Activated gamma-delta T cell treated with Interleukin-2 at 50 U/mL for 16 hours (primary cell): ENCODE results near the gene KHDRBS1.
"Not testable (repeated sequence)": the region's sequence is repeated elsewhere in the genome, so short reads cannot be mapped to it uniquely, and the experiment has no call there.

ENCODE experiments used
- DNase-seq: peaks from one replicate; pipeline ENCODE4 v3.0.0-alpha.2; 2020

KHDRBS1 gene

GRCh38 chr1:32014199-32014947, 705 bp downstream of the KHDRBS1 start:
- peak; percentile 17 for DNase-seq

- no peak for DNase-seq
These were observed 1.2 kb downstream of the KHDRBS1 start for GRCh38 chr1:32014948-32015273.

- no peak for DNase-seq
These were observed 6.7 kb downstream of the KHDRBS1 start for GRCh38 chr1:32020339-32020738.

GRCh38 chr1:32021574-32022018, 7.9 kb downstream of the KHDRBS1 start:
- DNase-seq = not testable (repeated sequence)

- DNase-seq = no peak
These were observed 9.7 kb downstream of the KHDRBS1 start for GRCh38 chr1:32023351-32023750.

DNA sequence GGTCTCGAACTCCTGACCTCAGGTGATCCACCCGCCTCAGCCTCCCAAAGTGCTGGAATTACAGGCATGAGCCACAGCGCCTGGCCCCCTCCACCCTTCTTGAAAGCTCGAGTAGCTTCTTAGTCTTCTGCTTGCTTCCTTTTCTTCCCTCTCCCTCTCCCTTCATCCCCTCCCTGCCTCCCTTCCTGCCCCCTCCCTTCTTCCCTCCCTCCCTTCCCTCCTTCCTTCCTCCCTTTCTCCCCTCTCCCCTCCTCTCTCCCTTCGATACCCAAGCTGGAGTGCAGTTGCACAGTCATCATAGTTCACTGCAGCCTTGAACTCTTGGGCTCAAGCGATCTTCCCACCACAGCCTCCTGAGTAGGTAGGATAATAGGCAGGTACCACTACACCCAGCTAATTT, 11.8 kb downstream of the KHDRBS1 start:
- DNase-seq = no peak

DNA sequence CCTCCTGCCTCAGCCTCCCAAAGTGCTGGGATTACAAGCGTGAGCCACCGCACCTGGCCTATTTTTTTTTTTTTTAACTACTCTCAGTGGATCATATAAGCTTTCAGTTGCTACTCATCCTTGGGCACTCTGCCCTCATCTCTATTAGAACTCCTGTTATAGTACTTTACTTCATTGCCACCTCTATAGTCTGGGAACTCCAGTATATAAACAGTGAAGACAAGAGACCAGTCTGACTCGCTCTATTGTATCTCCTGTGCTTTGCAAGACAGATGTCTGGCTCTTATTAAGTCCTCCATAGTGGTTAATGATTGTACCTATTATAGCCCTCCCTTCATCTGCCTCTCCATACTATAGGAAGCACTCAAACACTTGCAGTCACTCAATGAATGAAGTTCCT, 15.1 kb downstream of the KHDRBS1 start:
- DNase-seq = no peak

GRCh38 chr1:32031578-32032274, 18.1 kb downstream of the KHDRBS1 start:
- DNase-seq = no peak

DNA sequence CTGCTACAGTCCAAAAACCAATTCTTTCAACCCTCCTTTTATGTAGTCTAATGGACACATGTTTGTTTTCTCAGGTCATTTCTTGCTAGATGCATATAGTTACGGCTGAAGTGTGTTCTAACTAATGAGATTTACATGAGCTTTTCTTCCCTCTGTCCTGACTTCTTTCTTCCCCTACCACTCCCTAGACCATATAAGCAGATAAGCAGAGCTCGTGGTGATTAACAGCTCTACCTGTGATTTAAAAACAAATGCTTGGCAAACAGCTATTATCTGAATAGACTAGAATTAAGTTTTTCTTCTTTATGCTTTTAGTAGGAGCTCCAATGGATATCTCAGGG, 18.6 kb downstream of the KHDRBS1 start:
- no peak for DNase-seq

DNA sequence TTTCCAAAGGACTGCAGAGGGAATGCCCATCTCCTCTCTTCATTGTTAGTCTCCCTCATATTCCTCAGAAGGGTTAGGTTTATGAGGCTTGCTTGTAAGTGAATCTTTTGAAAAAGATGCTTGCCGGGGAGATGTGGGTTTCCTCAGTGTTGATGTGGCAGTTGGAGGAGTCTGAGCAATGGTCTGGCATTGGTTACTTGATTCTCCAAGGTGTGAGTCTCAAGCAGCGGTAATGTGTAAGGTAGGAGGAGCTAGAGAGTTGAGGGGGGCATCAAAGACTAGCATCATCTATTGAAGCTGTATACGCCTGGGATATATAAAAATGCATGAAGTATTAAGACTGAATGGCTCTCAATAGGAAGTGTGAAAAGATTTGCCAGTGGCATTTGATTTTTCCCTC, 21.5 kb downstream of the KHDRBS1 start:
- DNase-seq = no peak

DNA sequence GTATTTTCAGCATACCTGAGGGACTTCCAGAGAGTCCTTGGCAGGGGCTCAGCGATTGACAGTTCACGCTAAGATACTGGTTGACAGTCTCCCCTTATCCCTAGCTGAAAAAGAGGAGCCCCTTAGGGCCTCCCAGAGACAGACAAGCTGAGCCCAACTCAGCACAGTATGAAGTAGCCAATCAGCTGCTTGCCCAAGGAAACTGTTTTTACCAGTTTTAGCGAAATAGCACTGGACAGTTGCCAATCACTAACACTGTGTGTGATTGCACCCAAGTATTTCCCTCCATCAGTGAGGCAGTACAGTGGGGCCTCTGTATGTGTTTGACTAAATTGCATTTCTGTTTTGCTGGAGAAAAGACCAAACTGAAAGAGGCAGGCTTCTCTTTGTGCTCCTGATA, 27.0 kb downstream of the KHDRBS1 start:
- DNase-seq = no peak

GRCh38 chr1:32042330-32042729, 28.7 kb downstream of the KHDRBS1 start:
- DNase-seq = no peak

DNA sequence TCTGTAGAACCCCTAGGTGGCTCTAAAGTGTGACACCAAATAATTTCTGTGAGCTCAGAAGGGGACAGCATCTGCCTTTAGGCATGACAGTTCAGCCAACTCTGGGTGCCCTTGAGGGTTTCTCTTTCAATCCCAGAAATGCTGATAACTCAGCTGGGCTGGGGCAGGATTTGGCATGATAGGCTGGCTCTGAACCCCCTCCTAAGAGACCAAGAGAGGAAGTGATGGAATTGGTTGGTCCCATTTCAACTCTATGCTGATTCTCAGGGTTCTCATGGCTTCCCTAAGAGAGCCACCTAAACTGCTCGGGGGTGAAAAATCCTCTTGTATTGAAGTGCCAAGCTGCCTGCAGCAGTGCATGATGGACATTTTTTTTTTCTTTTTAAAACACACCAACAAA, 30.6 kb downstream of the KHDRBS1 start:
- DNase-seq = no peak

GRCh38 chr1:32045772-32046171, 32.1 kb downstream of the KHDRBS1 start:
- no peak for DNase-seq

DNA sequence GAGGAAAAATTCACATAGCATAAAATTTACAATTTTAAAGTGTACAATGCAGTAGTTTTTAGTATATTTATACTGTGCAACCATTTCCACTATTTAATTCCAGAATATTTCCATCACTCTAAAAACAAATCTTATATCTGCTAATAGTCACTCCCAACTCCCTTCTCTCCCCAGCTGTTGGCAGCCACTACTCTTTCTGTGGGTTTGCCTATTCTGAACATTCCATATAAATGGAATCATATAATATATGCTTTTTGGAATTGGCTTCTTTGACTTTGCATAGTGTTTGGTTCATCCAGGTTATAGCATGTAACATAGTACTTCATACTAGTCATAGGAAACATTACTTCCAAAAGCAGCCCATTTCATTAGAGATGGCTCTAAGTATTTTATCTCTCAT, 34.0 kb downstream of the KHDRBS1 start:
- no peak for DNase-seq

DNA sequence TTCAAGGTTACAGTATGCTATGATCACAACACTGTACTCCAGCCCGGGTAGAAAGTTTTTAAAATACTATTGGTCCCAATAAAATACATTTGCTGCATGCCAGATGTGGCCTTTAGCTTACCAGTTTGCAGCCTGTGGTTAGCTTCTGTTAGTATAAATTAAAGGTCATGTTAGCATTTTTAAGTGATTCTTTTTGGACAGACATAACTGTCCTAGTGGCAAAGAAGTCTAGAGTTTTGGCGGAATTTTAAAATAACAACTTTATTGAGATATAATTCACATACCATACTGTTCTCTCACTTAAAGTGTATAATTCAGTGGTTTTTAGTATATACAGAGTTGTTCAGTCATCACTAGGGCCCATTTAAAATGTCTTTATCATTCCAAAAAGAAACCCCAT, 34.8 kb downstream of the KHDRBS1 start:
- DNase-seq = no peak

DNA sequence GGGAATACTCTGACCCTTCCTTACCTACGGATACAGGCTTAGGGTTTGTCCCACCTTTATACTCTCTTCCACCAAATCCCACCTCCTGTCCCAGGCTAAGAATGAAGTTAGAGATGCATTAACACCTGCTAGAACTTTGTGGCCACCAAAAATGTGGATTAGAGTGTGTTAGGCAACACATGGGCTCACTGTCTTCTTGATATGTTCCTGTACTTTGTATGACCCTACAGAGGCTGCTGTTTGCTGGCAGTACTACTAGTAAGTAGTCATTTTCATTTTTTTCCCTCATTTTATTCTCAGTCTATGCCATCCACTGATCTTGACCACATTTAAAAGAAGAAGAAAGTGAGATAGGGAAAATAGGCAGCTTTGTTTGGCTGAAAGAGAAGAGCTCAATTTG, 38.0 kb downstream of the KHDRBS1 start:
- DNase-seq = no peak

GRCh38 chr1:32052887-32053286, 39.2 kb downstream of the KHDRBS1 start:
- DNase-seq = no peak

DNA sequence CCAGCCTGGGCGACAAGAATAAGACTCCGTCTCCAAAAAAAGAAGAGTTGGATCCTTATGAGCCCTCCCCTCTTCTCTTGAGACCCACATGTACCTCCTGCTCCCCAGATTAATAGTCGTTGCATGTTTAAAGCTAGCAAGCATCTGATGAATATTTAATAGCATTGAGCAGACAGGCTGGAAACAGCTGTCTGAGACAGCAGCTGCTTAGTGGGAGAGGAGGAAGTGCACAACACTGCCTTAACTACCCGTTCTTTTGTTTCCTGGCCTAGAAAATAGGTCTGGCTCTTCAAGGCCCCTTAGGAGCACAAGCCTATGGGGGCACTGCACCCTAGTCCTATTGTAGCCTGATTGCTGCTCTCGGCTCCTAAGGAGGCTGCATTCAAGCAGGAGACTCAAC, 41.7 kb downstream of the KHDRBS1 start:
- DNase-seq = no peak

DNA sequence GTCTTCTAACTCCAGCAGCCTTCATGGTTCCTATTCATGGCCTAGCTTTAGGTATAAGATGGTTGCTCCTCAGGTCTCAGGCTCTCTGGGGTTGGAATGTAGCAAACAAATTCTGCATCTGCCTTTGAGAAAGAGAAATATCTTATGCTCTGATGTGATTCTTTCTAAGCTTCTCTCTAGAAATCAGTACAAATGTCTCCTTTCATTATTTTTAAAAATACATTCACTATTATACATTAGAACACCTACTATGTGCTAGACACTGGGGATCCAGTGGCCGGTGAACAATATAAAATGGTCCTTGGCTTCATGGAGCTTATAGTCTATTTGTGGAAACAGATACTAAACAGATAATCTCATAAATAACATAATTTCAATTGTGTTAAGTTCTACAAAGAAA, 42.9 kb downstream of the KHDRBS1 start:
- no peak for DNase-seq

DNA sequence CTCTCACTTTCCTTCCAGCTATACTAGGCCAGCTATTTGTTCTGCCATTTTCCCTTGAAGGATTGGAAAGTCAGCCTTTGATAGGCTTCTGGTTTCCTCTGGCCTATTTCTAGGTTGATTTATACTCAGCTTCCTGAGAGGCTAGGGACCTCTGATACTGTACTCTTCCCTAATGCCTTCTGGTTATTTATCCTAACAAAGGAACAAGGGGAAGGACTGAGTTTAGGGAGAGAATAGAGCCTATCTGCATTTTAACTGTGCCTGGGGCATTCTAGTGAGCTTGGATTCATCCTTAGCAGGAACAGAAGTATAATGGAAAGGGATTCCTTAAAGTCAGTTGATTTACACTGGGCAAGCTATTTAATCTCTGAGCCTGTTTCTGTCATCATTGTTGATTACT, 47.2 kb downstream of the KHDRBS1 start:
- DNase-seq = no peak

GRCh38 chr1:32062867-32063230, 49.2 kb downstream of the KHDRBS1 start:
- no peak for DNase-seq

GRCh38 chr1:32063261-32063681, 49.6 kb downstream of the KHDRBS1 start:
- DNase-seq = no peak

GRCh38 chr1:32065613-32066488, 52.2 kb downstream of the KHDRBS1 start:
- not testable (repeated sequence) for DNase-seq
